Stimulated activated CD8-positive, alpha-beta memory T cell treated with anti-CD3 and anti-CD28 coated beads, Interleukin-7, amount 100 ng/mL, for 48 hours (primary cell): ENCODE results near the gene TBX15.
"Not testable (repeated sequence)": the region's sequence is repeated elsewhere in the genome, so short reads cannot be mapped to it uniquely, and the experiment has no call there.

ENCODE experiments used
- DNase-seq, 2 donors: peaks; one replicate each; pipeline ENCODE4 v3.0.0-alpha.2; 2020; ENCODE audit warnings: low read depth in 1 of 2; ENCODE audit errors: extremely low read depth in 1 of 2

TBX15 gene

GRCh38 chr1:118960567-118961136, 27.5 kb downstream of the TBX15 start:
- DNase-seq = no peak

DNA sequence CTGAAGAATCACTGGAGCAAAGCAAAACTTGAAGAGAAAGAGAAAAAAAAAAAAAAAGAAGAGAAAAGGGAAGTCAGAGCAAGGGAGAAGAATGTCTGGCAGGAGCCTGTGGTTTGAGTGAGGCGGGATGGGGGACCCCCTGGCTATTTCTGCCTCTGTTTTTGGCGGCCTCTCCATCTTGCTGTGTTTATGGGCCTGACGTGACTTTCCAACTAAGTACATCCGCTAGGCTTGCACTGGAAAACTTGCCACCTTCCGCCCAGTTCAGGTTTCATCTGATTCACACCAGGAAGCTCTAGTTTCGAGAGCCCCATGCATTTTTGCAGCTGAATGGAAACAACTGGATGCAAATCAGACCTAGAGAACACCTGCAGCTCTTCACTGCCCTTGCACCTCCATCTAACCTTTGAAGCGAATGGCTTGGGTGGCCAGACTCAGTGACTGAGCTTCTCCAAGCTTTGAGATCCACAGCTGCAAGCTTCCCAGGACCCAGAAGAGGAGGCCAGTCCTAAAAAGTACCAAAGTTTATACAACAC, 28.0 kb downstream of the TBX15 start:
- DNase-seq = no peak

- DNase-seq = no peak
Measured at GRCh38 chr1:118958937-118959631, 29.1 kb downstream of the TBX15 start.

GRCh38 chr1:118958140-118958539, 30.0 kb downstream of the TBX15 start:
- no peak for DNase-seq

- not testable (repeated sequence) for DNase-seq
Measured at GRCh38 chr1:118957579-118957978, 30.6 kb downstream of the TBX15 start.

GRCh38 chr1:118954301-118954905, 33.7 kb downstream of the TBX15 start:
- DNase-seq = no peak

- DNase-seq = no peak
Measured at GRCh38 chr1:118951270-118951936, 36.7 kb downstream of the TBX15 start.

- DNase-seq = no peak
Measured at GRCh38 chr1:118949315-118949714, 38.8 kb downstream of the TBX15 start.

GRCh38 chr1:118948846-118949245, 39.3 kb downstream of the TBX15 start:
- no peak for DNase-seq

GRCh38 chr1:118948351-118948750, 39.8 kb downstream of the TBX15 start:
- DNase-seq = no peak

GRCh38 chr1:118947790-118948189, 40.4 kb downstream of the TBX15 start:
- DNase-seq = no peak

DNA sequence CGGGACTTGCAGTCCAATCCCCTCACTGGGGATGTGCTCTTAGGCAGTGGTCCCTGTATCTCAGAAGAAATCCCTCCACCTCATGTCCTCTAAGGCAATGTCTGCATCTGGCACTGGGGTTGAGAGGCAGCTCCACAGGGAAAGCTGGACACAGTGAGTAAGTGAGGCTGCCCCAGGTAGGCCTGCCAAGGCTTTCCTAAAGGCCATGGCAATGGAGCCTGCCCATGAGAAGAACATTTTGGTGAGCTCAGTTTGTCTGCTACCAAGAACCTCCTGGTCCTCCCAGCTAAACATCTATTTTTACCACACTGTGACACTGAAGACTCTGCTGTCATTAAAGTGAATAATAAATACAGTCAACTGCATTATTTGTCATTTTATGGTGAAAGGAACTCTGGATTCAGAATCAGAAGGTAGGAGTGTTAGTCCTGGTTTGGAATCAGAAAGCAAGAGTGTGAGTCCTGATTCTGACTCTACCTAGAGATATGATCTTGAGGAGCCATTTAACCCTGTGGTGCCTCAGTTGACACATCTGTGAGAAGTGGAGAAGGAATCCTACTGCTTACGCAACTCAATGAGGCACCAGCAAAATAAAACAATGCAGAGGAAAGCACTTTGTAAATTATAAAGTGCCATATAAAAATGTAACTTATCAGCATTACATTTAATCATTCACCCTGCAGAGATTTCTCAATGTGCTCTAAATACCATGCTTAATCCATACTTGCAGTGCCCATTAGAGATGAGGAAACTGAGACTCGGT, 41.0 kb downstream of the TBX15 start:
- no peak for DNase-seq

GRCh38 chr1:118945489-118945888, 42.7 kb downstream of the TBX15 start:
- no peak for DNase-seq

DNA sequence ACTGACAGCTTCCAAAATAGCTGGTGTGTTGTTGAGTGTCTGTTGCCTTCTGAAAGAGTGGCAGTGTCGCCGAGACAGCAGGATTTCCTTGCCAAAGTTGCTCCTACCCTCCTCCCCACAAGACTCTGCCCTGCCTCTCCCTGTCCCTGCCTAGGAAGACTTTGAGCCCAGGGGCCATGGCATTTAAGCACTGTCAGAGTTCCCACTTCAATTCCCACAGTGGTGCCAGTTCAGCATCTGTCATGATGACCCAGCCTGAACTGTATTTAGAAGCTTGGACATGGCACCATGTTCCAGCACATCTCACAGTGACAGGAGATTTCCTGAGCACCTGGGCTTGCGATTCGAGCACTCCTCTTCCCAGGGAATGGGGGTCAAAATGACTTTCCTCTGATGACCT, 43.6 kb downstream of the TBX15 start:
- DNase-seq = no peak

DNA sequence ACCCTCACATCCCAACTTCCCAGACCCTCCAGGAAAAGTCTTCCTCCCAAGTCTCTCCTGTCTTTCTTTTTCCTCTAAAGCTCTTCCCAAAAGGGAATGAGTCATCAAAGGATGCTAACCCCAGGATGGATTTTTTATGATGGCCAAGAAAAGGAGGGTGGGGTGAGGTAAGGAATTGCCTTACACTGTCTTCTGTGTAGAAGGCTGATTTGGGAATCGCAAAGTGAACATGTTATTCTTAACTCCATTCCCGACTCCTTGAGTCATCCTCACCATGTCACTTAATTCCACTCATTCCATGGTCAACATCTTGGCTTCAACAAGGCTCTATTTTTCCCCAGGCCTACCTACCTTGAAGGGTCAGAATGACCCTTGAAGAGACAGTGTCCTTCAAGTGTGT, 44.0 kb downstream of the TBX15 start:
- no peak for DNase-seq

GRCh38 chr1:118940957-118941356, 47.2 kb downstream of the TBX15 start:
- DNase-seq = no peak

GRCh38 chr1:118937413-118938072, 50.6 kb downstream of the TBX15 start:
- no peak for DNase-seq

DNA sequence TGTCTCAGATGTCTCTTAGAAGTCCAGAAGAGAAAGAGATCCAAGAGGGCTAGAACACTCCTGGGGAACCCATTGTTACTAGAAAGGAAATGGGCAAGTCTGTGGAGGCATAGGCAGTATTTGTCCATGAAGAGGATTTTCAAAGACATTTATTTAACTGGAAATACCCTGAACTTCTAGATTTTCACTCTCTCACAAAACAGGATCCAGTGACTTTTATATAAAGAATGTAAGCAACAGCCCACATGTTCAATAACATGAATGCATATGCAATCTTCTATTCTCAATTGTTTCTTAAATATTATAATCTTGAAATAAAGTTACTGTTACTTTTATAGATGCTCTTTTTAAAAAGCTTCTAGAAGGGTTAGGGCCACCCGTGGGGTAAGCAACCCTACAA, 53.4 kb downstream of the TBX15 start:
- no peak for DNase-seq

DNA sequence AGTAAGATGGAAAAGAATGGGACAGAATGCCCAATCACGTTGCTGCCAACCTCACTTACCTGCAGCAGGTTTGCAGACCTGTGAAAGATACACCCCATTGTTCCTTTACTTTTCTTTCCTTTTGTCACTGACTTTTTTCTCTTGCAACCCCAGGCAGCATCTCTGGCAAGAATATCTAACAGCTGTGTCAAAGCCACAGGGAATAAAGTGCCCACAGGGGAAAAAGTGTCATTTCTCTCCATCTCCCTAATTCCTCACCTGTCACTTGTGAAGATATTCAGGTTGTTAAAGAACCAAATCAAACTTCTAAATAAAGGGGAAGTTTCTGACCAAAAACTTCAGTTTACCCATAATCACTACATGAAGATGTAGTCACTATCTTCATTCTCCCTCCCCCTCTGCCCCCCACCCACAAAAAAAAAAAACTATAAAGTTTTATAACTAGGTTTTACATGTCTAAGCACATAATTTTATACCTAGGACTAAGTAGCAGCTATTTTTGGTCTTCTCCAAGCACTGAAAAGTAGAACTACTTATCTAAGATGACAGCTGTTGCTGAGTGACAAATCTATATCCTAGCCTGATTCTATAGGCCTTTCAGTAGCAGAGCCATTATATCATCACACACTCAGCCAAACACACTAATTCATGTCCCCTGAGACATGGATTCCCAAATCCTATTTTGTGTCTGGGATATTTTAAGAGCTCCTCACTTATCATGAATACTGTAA, 54.9 kb downstream of the TBX15 start:
- no peak for DNase-seq

- no peak for DNase-seq
Measured at GRCh38 chr1:118931876-118932275, 56.3 kb downstream of the TBX15 start.
